HepG2 (cell line): ENCODE data around the gene SPN. TPM values are rescaled to one million over a fixed set of nuclear protein-coding genes. Genes with fewer than 3 reads are reported as not detected.
A peak's percentile ranks its signal among the peaks of the same experiment; 100 is the strongest.
"Not testable (repeated sequence)": the region's sequence is repeated elsewhere in the genome, so short reads cannot be mapped to it uniquely, and the experiment has no call there.

Source experiments
- ATAC-seq: fragments of 200-7000 bp; cut with Tn5 transposase; 3 replicates; pipeline ENCODE4 v1.9.1; 2020; ENCODE audit warnings: mild to moderate bottlenecking, moderate library complexity
- BruUV-seq: library from RNA; stranded (reverse); fragments of 400-500 nt; replicated peaks from 2 replicates; lab custom pipeline; 2021; lab: Mats Ljungman, UMichigan
- CTCF ChIA-PET: fragments of 300-600 bp; formaldehyde crosslinking; extraction: SDS; loops from one replicate; lab custom pipeline; 2021; ENCODE audit warnings: low total read pairs, inconsistent platforms, low intra/inter-chr PET ratio; lab: Yijun Ruan, JAX
- POLR2A ChIA-PET: fragments of 350-600 bp; sonication (Branson Sonifier 250); formaldehyde crosslinking; loops from one replicate; lab custom pipeline; 2020; ENCODE audit warnings: antibody characterized with exemption, inconsistent platforms; lab: Yijun Ruan, JAX
- DNase-seq: peaks from one replicate; pipeline ENCODE4 v3.0.0-alpha.2; 2015; ENCODE audit warnings: low spot score
- FAIRE-seq: peaks from 3 replicates; lab custom pipeline; 2011; peaks lifted over from hg19 to GRCh38; lab: Jason Lieb, UNC
- H2AFZ ChIP-seq: one replicate; pipeline ENCODE4 v1.6.1; 2011; ENCODE audit warnings: low read length, inconsistent platforms
- H3K27ac ChIP-seq: fragments of 300-600 bp; 3 replicates; pipeline ENCODE4 v1.8.0; 2011; ENCODE audit warnings: mixed run types, mild to moderate bottlenecking, mixed read lengths, low read length, inconsistent platforms; ENCODE audit not compliant: insufficient read depth; ENCODE audit errors: extremely low read length
- H3K27me3 ChIP-seq, 2 experiments: fragments of 200-600 bp in 1 of 2; 2 replicates in 1 of 2; 3 replicates in 1 of 2; pipeline versions ENCODE4 v1.6.0 to v1.8.0; 2011; ENCODE audit warnings: low read length in 2 of 2, mild to moderate bottlenecking in 2 of 2, moderate library complexity in 2 of 2, inconsistent platforms in 1 of 2; ENCODE audit not compliant: insufficient read depth in 2 of 2, control insufficient read depth in 1 of 2
- H3K36me3 ChIP-seq, 2 experiments: fragments of 200-600 bp in 1 of 2; replicated peaks in 1 of 2; 2 replicates in 1 of 2; 3 replicates in 1 of 2; pipeline versions ENCODE4 v1.5.1 to v1.8.0; 2011; ENCODE audit warnings: low read length in 2 of 2, inconsistent platforms in 1 of 2; ENCODE audit not compliant: insufficient read depth in 2 of 2, control insufficient read depth in 1 of 2
- H3K4me1 ChIP-seq: 2 replicates; pipeline ENCODE4 v1.5.1; 2012; ENCODE audit warnings: low read length, inconsistent platforms; ENCODE audit not compliant: insufficient read depth
- H3K4me2 ChIP-seq: 2 replicates; pipeline ENCODE4 v1.6.0; 2011; ENCODE audit warnings: low read depth, low read length, inconsistent platforms
- H3K4me3 ChIP-seq, 3 experiments: fragments of 200-600 bp in 1 of 3; sonication (generic), shearing (Covaris generic) in 1 of 3; replicated peaks in 1 of 3; 2 replicates each; pipeline ENCODE4 v1.5.1; 2011 to 2016; ENCODE audit warnings: low read length in 3 of 3, inconsistent platforms in 2 of 3, low read depth in 2 of 3, mild to moderate bottlenecking in 2 of 3, control low read depth in 1 of 3, mixed read lengths in 1 of 3; ENCODE audit not compliant: insufficient read depth in 1 of 3
- H3K79me2 ChIP-seq: one replicate; pipeline ENCODE4 v1.6.1; 2011; ENCODE audit warnings: low read length, inconsistent platforms; ENCODE audit not compliant: insufficient read depth
- H3K9ac ChIP-seq: 2 replicates; pipeline ENCODE4 v1.6.0; 2011; ENCODE audit warnings: mild to moderate bottlenecking, low read depth, low read length, inconsistent platforms; ENCODE audit not compliant: insufficient read depth
- H3K9me3 ChIP-seq: 2 replicates; pipeline ENCODE4 v1.5.1; 2012; ENCODE audit warnings: mild to moderate bottlenecking, low read length
- H4K20me1 ChIP-seq: 2 replicates; pipeline ENCODE4 v1.6.0; 2011; ENCODE audit warnings: inconsistent platforms, mild to moderate bottlenecking, low read length, moderate library complexity; ENCODE audit not compliant: insufficient read depth
- CEBPG ChIP-seq: IDR thresholded peaks from 2 replicates; pipeline ENCODE4 v1.6.1; 2016
- RBM22 ChIP-seq: fragments of 200-400 bp; formaldehyde crosslinking; optimal IDR thresholded peaks from 2 replicates; pipeline ENCODE3; 2017; ENCODE audit warnings: mild to moderate bottlenecking, low read length, moderate library complexity
- RFXAP ChIP-seq: sonication (generic); formaldehyde crosslinking; IDR thresholded peaks from 2 replicates; pipeline ENCODE4 v1.4.0; 2020; ENCODE audit warnings: missing genetic modification reagents, borderline replicate concordance
- U2AF2 ChIP-seq: fragments of 200-400 bp; formaldehyde crosslinking; IDR thresholded peaks from 2 replicates; pipeline ENCODE4 v1.6.1; 2017; ENCODE audit warnings: low read depth, mild to moderate bottlenecking, low read length
- ZMYM3 ChIP-seq: sonication (generic); formaldehyde crosslinking; IDR thresholded peaks from 2 replicates; pipeline ENCODE4 v1.5.1; 2020; ENCODE audit warnings: mild to moderate bottlenecking, missing genetic modification reagents
- ZNF292 ChIP-seq: sonication (generic); formaldehyde crosslinking; IDR thresholded peaks from 2 replicates; pipeline ENCODE4 v1.8.1; 2022; ENCODE audit warnings: mild to moderate bottlenecking, low read depth, missing genetic modification reagents, borderline replicate concordance
- ZNF430 ChIP-seq: sonication (generic); formaldehyde crosslinking; IDR thresholded peaks from 2 replicates; pipeline ENCODE4 v1.9.0; 2021; ENCODE audit warnings: mild to moderate bottlenecking, missing genetic modification reagents
- WGBS: methylation state at CpG from one replicate; pipeline ENCODE4 v1.1.6; 2017; ENCODE audit warnings: low lambda C conversion rate; 5-methylcytosine and 5-hydroxymethylcytosine counted together
- in situ Hi-C: cut with HindIII; loops from 2 replicates; pipeline ENCODE4 v1.10.0; 2017; ENCODE audit warnings: low pct_unique_long_range_greater_than_20kb; ENCODE audit not compliant: extremely low pct_ligation_motif_present
- intact Hi-C: fragments of 100-400 bp; cut with micrococcal nuclease; formaldehyde crosslinking; loops from one replicate; pipeline ENCODE4 v1.10.0; 2022; ENCODE audit not compliant: unreplicated experiment
- polyA plus RNA-seq, 8 experiments: library from polyadenylated mRNA; depleted of rRNA in 3 of 8; stranded (reverse) in 7 of 8; unstranded in 1 of 8; fragments of >200 nt; fragmentation: Illumina TruSeq in 4 of 8; extraction: Trizol in 4 of 8; gene quantifications; 2 replicates each; pipeline versions ENCODE4 v1.2.1 to v1.2.3, GENCODE V29; 2011 to 2016; ENCODE audit warnings: low read depth in 4 of 8, missing spikeins in 1 of 8, mixed read lengths in 1 of 8; ENCODE audit not compliant: insufficient read depth in 1 of 8
- total RNA-seq, 5 experiments: library from RNA; depleted of rRNA; stranded (reverse); fragments of >200 nt; fragmentation: Illumina TruSeq; extraction: Trizol; gene quantifications; 2 replicates each; pipeline ENCODE4 v1.2.3, GENCODE V29; 2016; ENCODE audit warnings: low read depth in 1 of 5
- TF ChIP-seq, protein P1 (sequence below): IDR thresholded peaks from 2 replicates; pipeline ENCODE4 v1.6.1; 2018; ENCODE audit warnings: missing genetic modification reagents, mild to moderate bottlenecking, missing compliant biosample characterization

The SPN gene
- total and polyA plus RNA-seq, 2 of the 13 experiments (the other 11 are each of a cell fraction or from before 2014, with no cell fraction given) = 0.22 to 1.6 TPM

DNA sequence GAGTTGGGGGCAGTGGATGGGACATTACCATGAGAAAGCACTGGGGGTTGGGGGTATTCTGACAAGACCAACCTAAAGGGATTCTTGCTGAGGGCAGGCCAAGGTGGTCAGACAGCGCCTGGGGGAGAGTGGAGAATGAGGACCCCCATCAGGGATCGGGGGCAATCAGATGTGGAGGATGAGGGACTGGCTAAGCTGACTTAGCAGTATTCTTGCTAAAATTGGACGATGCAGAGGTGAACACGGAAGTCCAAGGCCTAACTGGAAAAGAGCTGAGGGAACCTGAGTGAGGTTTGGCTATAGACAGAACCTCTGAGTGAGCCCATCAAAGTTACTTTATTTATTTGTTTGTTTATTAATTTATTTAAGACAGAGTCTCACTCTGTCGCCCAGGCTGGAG, 25.1 kb downstream of the SPN start (continued):
- TF ChIP-seq, protein P1, sequence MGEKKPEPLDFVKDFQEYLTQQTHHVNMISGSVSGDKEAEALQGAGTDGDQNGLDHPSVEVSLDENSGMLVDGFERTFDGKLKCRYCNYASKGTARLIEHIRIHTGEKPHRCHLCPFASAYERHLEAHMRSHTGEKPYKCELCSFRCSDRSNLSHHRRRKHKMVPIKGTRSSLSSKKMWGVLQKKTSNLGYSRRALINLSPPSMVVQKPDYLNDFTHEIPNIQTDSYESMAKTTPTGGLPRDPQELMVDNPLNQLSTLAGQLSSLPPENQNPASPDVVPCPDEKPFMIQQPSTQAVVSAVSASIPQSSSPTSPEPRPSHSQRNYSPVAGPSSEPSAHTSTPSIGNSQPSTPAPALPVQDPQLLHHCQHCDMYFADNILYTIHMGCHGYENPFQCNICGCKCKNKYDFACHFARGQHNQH (CRISPR knock-in tag) = 0 out of 2 replicates have a peak, but pooled peaks have one; percentile 15
- TF ChIP-seq U2AF2 (no peak), RFXAP (CRISPR knock-in tag) (peak; percentile 29; the same call in 1 of the 2 replicates), ZNF292 (CRISPR knock-in tag) (no peak), ZNF430 (CRISPR knock-in tag) (no peak)

DNA sequence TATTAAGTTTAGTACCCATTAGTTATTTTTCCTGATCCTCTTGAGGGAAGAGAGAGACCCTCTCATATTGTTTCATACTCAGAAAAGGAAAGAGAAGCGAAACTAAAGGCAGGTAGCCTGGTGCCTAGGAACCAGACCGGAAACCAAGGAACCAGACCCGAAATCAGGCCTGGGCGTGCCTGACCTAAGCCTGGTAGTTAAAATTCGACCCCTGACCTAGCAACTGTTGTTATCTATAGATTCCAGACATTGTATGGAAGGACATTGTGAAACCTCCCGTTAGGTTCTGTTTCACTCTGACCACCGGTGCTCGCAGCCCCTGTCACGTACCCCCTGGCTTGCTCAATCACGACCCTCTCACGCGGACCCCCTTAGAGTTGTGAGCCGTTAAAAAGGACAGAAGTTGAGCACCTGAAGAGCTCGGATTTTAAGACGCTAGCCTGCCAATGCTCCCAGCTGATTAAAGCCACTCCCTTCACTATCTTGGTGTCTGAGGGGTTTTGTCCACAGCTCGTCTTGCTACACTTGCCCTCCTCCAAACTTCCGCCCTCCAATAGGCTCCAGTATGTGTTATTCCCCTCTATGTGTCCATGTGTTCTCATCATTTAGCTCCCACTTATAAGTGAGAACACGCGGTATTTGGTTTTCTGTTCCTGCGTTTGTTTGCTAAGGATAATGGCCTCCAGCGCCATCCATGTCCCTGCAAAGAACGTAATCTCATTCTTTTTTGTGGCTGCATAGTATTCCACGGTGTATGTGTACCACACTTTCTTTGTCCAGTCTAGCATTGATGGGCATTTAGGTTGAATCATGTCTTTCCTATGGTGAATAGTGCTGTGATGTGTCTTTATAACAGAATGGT, 26.7 kb downstream of the SPN start:
- H3K4me2 ChIP-seq, H3K27ac ChIP-seq, DNase-seq, H2AFZ ChIP-seq, H3K27me3 ChIP-seq, ATAC-seq, H3K4me3 ChIP-seq, H3K9ac ChIP-seq, intact Hi-C loops, BruUV-seq, H3K9me3 ChIP-seq, FAIRE-seq, CTCF ChIA-PET: not testable (repeated sequence)
- in situ Hi-C loops = loop anchor here (10.0 kb wide), 1 partner anchor 345 kb away; the partner anchor contains the start of gene TLCD3B
- H4K20me1 ChIP-seq = peaks cover 38% of the 10 kb centered on the region
- peaks cover 57% of the 10 kb centered on the region for H3K4me1 ChIP-seq
- TF ChIP-seq CEBPG (CRISPR knock-in tag) (peak; percentile 5; the same call in 1 of the 2 replicates), RBM22 (peak; percentile 13), ZMYM3 (peak; percentile 58)
- POLR2A ChIA-PET = interaction anchor here (3.5 kb wide), 1 partner anchor 10 kb away, joined by 37 read pairs; the partner anchor contains the start of gene QPRT
- WGBS = 89% methylated on average over 23 of the region's 23 CpGs
- peaks cover 56% of the 10 kb centered on the region for H3K79me2 ChIP-seq
- peaks cover 1 to 15% of the 10 kb centered on the region in 2 experiments for H3K36me3 ChIP-seq
